PC-9 (cell line): ENCODE data around the gene USP49.

Experiments
- CTCF ChIP-seq: fragments of 200-600 bp; sonication (generic); conservative IDR thresholded peaks from 2 replicates; pipeline ENCODE4 v1.6.1; 2017; ENCODE audit warnings: mixed run types, antibody characterized with exemption, mild to moderate bottlenecking, moderate library complexity
- EZH2 ChIP-seq: fragments of 200-600 bp; sonication (generic); IDR thresholded peaks from 2 replicates; pipeline ENCODE4 v1.8.0; 2017; ENCODE audit warnings: antibody characterized with exemption, low read depth

- no peak for TF ChIP-seq CTCF
- no peak for TF ChIP-seq EZH2
These were observed 26.5 kb upstream of the USP49 start for GRCh38 chr6:41921712-41921998.
